HepG2 (cell line): ENCODE data around the gene GGTLC2. TPM values are rescaled to one million over a fixed set of nuclear protein-coding genes. Genes with fewer than 3 reads are reported as not detected.
"Not testable (repeated sequence)": the region's sequence is repeated elsewhere in the genome, so short reads cannot be mapped to it uniquely, and the experiment has no call there.

Experiments used
- ATAC-seq: fragments of 200-7000 bp; cut with Tn5 transposase; 3 replicates; pipeline ENCODE4 v1.9.1; 2020; ENCODE audit warnings: mild to moderate bottlenecking, moderate library complexity
- BruUV-seq: library from RNA; stranded (reverse); fragments of 400-500 nt; replicated peaks from 2 replicates; lab custom pipeline; 2021; lab: Mats Ljungman, UMichigan
- CTCF ChIA-PET: fragments of 300-600 bp; formaldehyde crosslinking; extraction: SDS; loops from one replicate; lab custom pipeline; 2021; ENCODE audit warnings: low total read pairs, inconsistent platforms, low intra/inter-chr PET ratio; lab: Yijun Ruan, JAX
- POLR2A ChIA-PET: fragments of 350-600 bp; sonication (Branson Sonifier 250); formaldehyde crosslinking; loops from one replicate; lab custom pipeline; 2020; ENCODE audit warnings: antibody characterized with exemption, inconsistent platforms; lab: Yijun Ruan, JAX
- DNase-seq: peaks from one replicate; pipeline ENCODE4 v3.0.0-alpha.2; 2015; ENCODE audit warnings: low spot score
- FAIRE-seq: peaks from 3 replicates; lab custom pipeline; 2011; peaks lifted over from hg19 to GRCh38; lab: Jason Lieb, UNC
- H2AFZ ChIP-seq: one replicate; pipeline ENCODE4 v1.6.1; 2011; ENCODE audit warnings: low read length, inconsistent platforms
- H3K27ac ChIP-seq: fragments of 300-600 bp; 3 replicates; pipeline ENCODE4 v1.8.0; 2011; ENCODE audit warnings: mixed run types, mild to moderate bottlenecking, mixed read lengths, low read length, inconsistent platforms; ENCODE audit not compliant: insufficient read depth; ENCODE audit errors: extremely low read length
- H3K27me3 ChIP-seq, 2 experiments: fragments of 200-600 bp in 1 of 2; 2 replicates in 1 of 2; 3 replicates in 1 of 2; pipeline versions ENCODE4 v1.6.0 to v1.8.0; 2011; ENCODE audit warnings: low read length in 2 of 2, mild to moderate bottlenecking in 2 of 2, moderate library complexity in 2 of 2, inconsistent platforms in 1 of 2; ENCODE audit not compliant: insufficient read depth in 2 of 2, control insufficient read depth in 1 of 2
- H3K36me3 ChIP-seq, 2 experiments: fragments of 200-600 bp in 1 of 2; replicated peaks in 1 of 2; 2 replicates in 1 of 2; 3 replicates in 1 of 2; pipeline versions ENCODE4 v1.5.1 to v1.8.0; 2011; ENCODE audit warnings: low read length in 2 of 2, inconsistent platforms in 1 of 2; ENCODE audit not compliant: insufficient read depth in 2 of 2, control insufficient read depth in 1 of 2
- H3K4me1 ChIP-seq: 2 replicates; pipeline ENCODE4 v1.5.1; 2012; ENCODE audit warnings: low read length, inconsistent platforms; ENCODE audit not compliant: insufficient read depth
- H3K4me2 ChIP-seq: 2 replicates; pipeline ENCODE4 v1.6.0; 2011; ENCODE audit warnings: low read depth, low read length, inconsistent platforms
- H3K4me3 ChIP-seq, 3 experiments: fragments of 200-600 bp in 1 of 3; sonication (generic), shearing (Covaris generic) in 1 of 3; replicated peaks in 1 of 3; 2 replicates each; pipeline ENCODE4 v1.5.1; 2011 to 2016; ENCODE audit warnings: low read length in 3 of 3, inconsistent platforms in 2 of 3, low read depth in 2 of 3, mild to moderate bottlenecking in 2 of 3, control low read depth in 1 of 3, mixed read lengths in 1 of 3; ENCODE audit not compliant: insufficient read depth in 1 of 3
- H3K79me2 ChIP-seq: one replicate; pipeline ENCODE4 v1.6.1; 2011; ENCODE audit warnings: low read length, inconsistent platforms; ENCODE audit not compliant: insufficient read depth
- H3K9ac ChIP-seq: 2 replicates; pipeline ENCODE4 v1.6.0; 2011; ENCODE audit warnings: mild to moderate bottlenecking, low read depth, low read length, inconsistent platforms; ENCODE audit not compliant: insufficient read depth
- H3K9me3 ChIP-seq: 2 replicates; pipeline ENCODE4 v1.5.1; 2012; ENCODE audit warnings: mild to moderate bottlenecking, low read length
- H4K20me1 ChIP-seq: 2 replicates; pipeline ENCODE4 v1.6.0; 2011; ENCODE audit warnings: inconsistent platforms, mild to moderate bottlenecking, low read length, moderate library complexity; ENCODE audit not compliant: insufficient read depth
- STAG1 ChIP-seq: sonication (generic); formaldehyde crosslinking; IDR thresholded peaks from 2 replicates; pipeline ENCODE4 v1.4.0; 2020; ENCODE audit warnings: missing genetic modification reagents
- WGBS: methylation state at CpG from one replicate; pipeline ENCODE4 v1.1.6; 2017; ENCODE audit warnings: low lambda C conversion rate; 5-methylcytosine and 5-hydroxymethylcytosine counted together
- in situ Hi-C: cut with HindIII; loops from 2 replicates; pipeline ENCODE4 v1.10.0; 2017; ENCODE audit warnings: low pct_unique_long_range_greater_than_20kb; ENCODE audit not compliant: extremely low pct_ligation_motif_present
- intact Hi-C: fragments of 100-400 bp; cut with micrococcal nuclease; formaldehyde crosslinking; loops from one replicate; pipeline ENCODE4 v1.10.0; 2022; ENCODE audit not compliant: unreplicated experiment
- polyA plus RNA-seq, 8 experiments: library from polyadenylated mRNA; depleted of rRNA in 3 of 8; stranded (reverse) in 7 of 8; unstranded in 1 of 8; fragments of >200 nt; fragmentation: Illumina TruSeq in 4 of 8; extraction: Trizol in 4 of 8; gene quantifications; 2 replicates each; pipeline versions ENCODE4 v1.2.1 to v1.2.3, GENCODE V29; 2011 to 2016; ENCODE audit warnings: low read depth in 4 of 8, missing spikeins in 1 of 8, mixed read lengths in 1 of 8; ENCODE audit not compliant: insufficient read depth in 1 of 8
- total RNA-seq, 5 experiments: library from RNA; depleted of rRNA; stranded (reverse); fragments of >200 nt; fragmentation: Illumina TruSeq; extraction: Trizol; gene quantifications; 2 replicates each; pipeline ENCODE4 v1.2.3, GENCODE V29; 2016; ENCODE audit warnings: low read depth in 1 of 5

The GGTLC2 gene
- total and polyA plus RNA-seq, 2 of the 13 experiments (the other 11 are each of a cell fraction or from before 2014, with no cell fraction given) = not detected

- in situ Hi-C loops, DNase-seq, H3K4me1 ChIP-seq, BruUV-seq, H3K27ac ChIP-seq, H3K27me3 ChIP-seq, H4K20me1 ChIP-seq, H3K9ac ChIP-seq, POLR2A ChIA-PET, H3K36me3 ChIP-seq, H3K9me3 ChIP-seq, CTCF ChIA-PET, H2AFZ ChIP-seq: not testable (repeated sequence)
- TF ChIP-seq STAG1 (CRISPR knock-in tag) = 0 out of 2 replicates have a peak, but pooled peaks have one; percentile 14
- TF ChIP-seq, all 625 proteins: peak for 1; not testable (repeated sequence) for 624
- H3K4me3 ChIP-seq, intact Hi-C loops, ATAC-seq, FAIRE-seq, H3K79me2 ChIP-seq, H3K4me2 ChIP-seq: not testable (repeated sequence)
- no CpG with 5 or more reads among the region's 7 CpGs for WGBS
These were observed 8.2 kb upstream of the GGTLC2 start for GRCh38 chr22:22636260-22636659.

GRCh38 chr22:22638313-22638712 is 6.1 kb upstream of the GGTLC2 start:
- H3K27ac ChIP-seq, FAIRE-seq, CTCF ChIA-PET, H4K20me1 ChIP-seq, H3K4me3 ChIP-seq, H3K79me2 ChIP-seq, H3K4me1 ChIP-seq, in situ Hi-C loops, H3K4me2 ChIP-seq, H3K9me3 ChIP-seq, H3K36me3 ChIP-seq, BruUV-seq, H2AFZ ChIP-seq, H3K9ac ChIP-seq, POLR2A ChIA-PET, ATAC-seq, H3K27me3 ChIP-seq, intact Hi-C loops, DNase-seq: not testable (repeated sequence)
- WGBS = 100% methylated on average over 1 of the region's 17 CpGs

GRCh38 chr22:22642255-22642654 is 2.2 kb upstream of the GGTLC2 start:
- H3K9me3 ChIP-seq, ATAC-seq, CTCF ChIA-PET, in situ Hi-C loops, H3K27me3 ChIP-seq, POLR2A ChIA-PET, DNase-seq, H3K4me2 ChIP-seq, H3K79me2 ChIP-seq, H2AFZ ChIP-seq, H3K9ac ChIP-seq, H3K36me3 ChIP-seq, FAIRE-seq, H3K27ac ChIP-seq, H3K4me3 ChIP-seq, intact Hi-C loops, BruUV-seq, H4K20me1 ChIP-seq, H3K4me1 ChIP-seq: not testable (repeated sequence)
- WGBS = 28% methylated on average over 3 of the region's 10 CpGs

- H3K27me3 ChIP-seq, H3K79me2 ChIP-seq, H3K4me1 ChIP-seq, H3K27ac ChIP-seq, intact Hi-C loops, H3K36me3 ChIP-seq, H3K4me3 ChIP-seq, in situ Hi-C loops, H3K9ac ChIP-seq, BruUV-seq, H4K20me1 ChIP-seq, H2AFZ ChIP-seq, H3K9me3 ChIP-seq, ATAC-seq, DNase-seq, POLR2A ChIA-PET, FAIRE-seq, CTCF ChIA-PET, H3K4me2 ChIP-seq: not testable (repeated sequence)
- 0% methylated on average over 1 of the region's 4 CpGs for WGBS
These were observed 1.6 kb downstream of the GGTLC2 start for GRCh38 chr22:22645969-22646368.
